GM23338 (cell line): ENCODE data around the gene BEX1. TPM values are rescaled to one million over a fixed set of nuclear protein-coding genes. Genes with fewer than 3 reads are reported as not detected.

Experiments
- ATAC-seq: fragments of 200-7000 bp; cut with Tn5 transposase; 3 replicates; pipeline ENCODE4 v1.9.1; 2020
- DNase-seq: peaks from one replicate; pipeline ENCODE4 v3.0.0-alpha.2; 2015; ENCODE audit warnings: low spot score
- H2AFZ ChIP-seq: fragments of 200-600 bp; sonication (generic); 2 replicates; pipeline ENCODE4 v1.8.0; 2016; ENCODE audit warnings: antibody characterized with exemption, mild to moderate bottlenecking, moderate library complexity
- H3F3A ChIP-seq: fragments of 200-600 bp; sonication (generic); replicated peaks from 2 replicates; pipeline ENCODE4 v1.8.0; 2017; ENCODE audit warnings: antibody characterized with exemption, mixed run types, low read depth
- H3K27ac ChIP-seq: fragments of 200-600 bp; sonication (generic); 2 replicates; pipeline ENCODE4 v1.6.1; 2016; ENCODE audit warnings: low read depth
- H3K27me3 ChIP-seq: fragments of 200-600 bp; sonication (generic); 2 replicates; pipeline ENCODE4 v1.8.0; 2016; ENCODE audit warnings: mild to moderate bottlenecking, mixed run types, moderate library complexity; ENCODE audit not compliant: insufficient read depth
- H3K36me3 ChIP-seq: fragments of 200-600 bp; sonication (generic); 2 replicates; pipeline ENCODE4 v1.8.0; 2016; ENCODE audit warnings: mild to moderate bottlenecking; ENCODE audit not compliant: insufficient read depth
- H3K4me1 ChIP-seq: fragments of 200-600 bp; sonication (generic); 2 replicates; pipeline ENCODE4 v1.8.0; 2016; ENCODE audit warnings: mild to moderate bottlenecking, moderate library complexity; ENCODE audit not compliant: insufficient read depth
- H3K4me2 ChIP-seq: fragments of 200-600 bp; sonication (generic); 2 replicates; pipeline ENCODE4 v1.7.1; 2017; ENCODE audit warnings: mixed run types
- H3K4me3 ChIP-seq: fragments of 200-600 bp; sonication (generic); 2 replicates; pipeline ENCODE4 v1.6.1; 2016; ENCODE audit warnings: mixed run types
- H3K79me2 ChIP-seq: fragments of 200-600 bp; sonication (generic); replicated peaks from 2 replicates; pipeline ENCODE4 v1.8.0; 2017; ENCODE audit warnings: mild to moderate bottlenecking; ENCODE audit not compliant: insufficient read depth
- H3K9me2 ChIP-seq: fragments of 200-600 bp; sonication (generic); 2 replicates; pipeline ENCODE4 v1.8.0; 2017; ENCODE audit not compliant: insufficient read depth
- H4K20me1 ChIP-seq: fragments of 200-600 bp; sonication (generic); replicated peaks from 2 replicates; pipeline ENCODE4 v1.8.0; 2017; ENCODE audit warnings: mild to moderate bottlenecking; ENCODE audit not compliant: insufficient read depth
- H3K27ac Mint-ChIP-seq: 2 replicates; pipeline ENCODE4 v1.8.0; 2020; ENCODE audit warnings: inconsistent platforms, mild to moderate bottlenecking, moderate library complexity, mixed read lengths
- H3K27me3 Mint-ChIP-seq: 3 replicates; pipeline ENCODE4 v1.8.0; 2022; ENCODE audit warnings: low read depth, mild to moderate bottlenecking, moderate library complexity, mixed read lengths, inconsistent platforms; ENCODE audit not compliant: insufficient read depth, poor library complexity
- H3K36me3 Mint-ChIP-seq: 3 replicates; pipeline ENCODE4 v1.8.0; 2021; ENCODE audit warnings: low read depth, mild to moderate bottlenecking, inconsistent platforms, moderate library complexity, mixed read lengths
- H3K4me1 Mint-ChIP-seq: 3 replicates; pipeline ENCODE4 v1.8.0; 2020; ENCODE audit warnings: mild to moderate bottlenecking, inconsistent platforms, mixed read lengths
- H3K4me3 Mint-ChIP-seq: 3 replicates; pipeline ENCODE4 v1.8.0; 2021; ENCODE audit warnings: moderate library complexity, mild to moderate bottlenecking, inconsistent platforms, mixed read lengths
- H3K9me3 Mint-ChIP-seq: 3 replicates; pipeline ENCODE4 v1.8.0; 2020; ENCODE audit warnings: moderate library complexity, mild to moderate bottlenecking, inconsistent platforms, mixed read lengths
- EZH2 ChIP-seq: fragments of 200-600 bp; sonication (generic); IDR thresholded peaks from one replicate; pipeline ENCODE4 v1.8.0; 2017; ENCODE audit warnings: antibody characterized with exemption, mild to moderate bottlenecking, low read depth; ENCODE audit not compliant: unreplicated experiment
- EZH2phosphoT487 ChIP-seq: fragments of 200-600 bp; sonication (generic); IDR thresholded peaks from one replicate; pipeline ENCODE4 v1.8.1; 2018; ENCODE audit warnings: antibody characterized with exemption; ENCODE audit not compliant: unreplicated experiment
- JUNB ChIP-seq: IDR thresholded peaks from one replicate; pipeline ENCODE4 v1.6.1; 2016; ENCODE audit warnings: antibody characterized with exemption; ENCODE audit not compliant: unreplicated experiment
- NANOG ChIP-seq: IDR thresholded peaks from 2 replicates; pipeline ENCODE4 v1.6.1; 2016; ENCODE audit warnings: antibody characterized with exemption, borderline replicate concordance
- POLR2AphosphoS5 ChIP-seq: IDR thresholded peaks from 2 replicates; pipeline ENCODE4 v1.6.1; 2016; ENCODE audit warnings: antibody characterized with exemption, low read depth
- STAT1 ChIP-seq: IDR thresholded peaks from one replicate; pipeline ENCODE4 v1.6.1; 2016; ENCODE audit warnings: antibody characterized with exemption; ENCODE audit not compliant: unreplicated experiment
- ZNF114 ChIP-seq: fragments of 250-450 bp; sonication (Bioruptor Pico); IDR thresholded peaks from 2 replicates; pipeline ENCODE4 v1.5.0; 2020; ENCODE audit warnings: mild to moderate bottlenecking, moderate library complexity
- polyA plus RNA-seq: library from polyadenylated mRNA; unstranded; fragments of >200 nt; fragmentation: Nextera tagmentation; extraction: Ambion mirVana; gene quantifications from 2 replicates; pipeline ENCODE4 v1.2.1, GENCODE V29; 2016
- total RNA-seq: library from RNA; depleted of rRNA; stranded (reverse); fragments of >200 nt; shearing (Covaris generic); gene quantifications from 2 replicates; pipeline ENCODE4 v1.2.3, GENCODE V29; 2014
- TF ChIP-seq, protein P1 (sequence below): fragments of 250-450 bp; sonication (Bioruptor Pico); IDR thresholded peaks from 2 replicates; pipeline ENCODE4 v1.5.0; 2020; ENCODE audit warnings: mild to moderate bottlenecking, moderate library complexity

The BEX1 gene
- total and polyA plus RNA-seq, 2 experiments from 2014 or later = 52.9 to 142 TPM

DNA sequence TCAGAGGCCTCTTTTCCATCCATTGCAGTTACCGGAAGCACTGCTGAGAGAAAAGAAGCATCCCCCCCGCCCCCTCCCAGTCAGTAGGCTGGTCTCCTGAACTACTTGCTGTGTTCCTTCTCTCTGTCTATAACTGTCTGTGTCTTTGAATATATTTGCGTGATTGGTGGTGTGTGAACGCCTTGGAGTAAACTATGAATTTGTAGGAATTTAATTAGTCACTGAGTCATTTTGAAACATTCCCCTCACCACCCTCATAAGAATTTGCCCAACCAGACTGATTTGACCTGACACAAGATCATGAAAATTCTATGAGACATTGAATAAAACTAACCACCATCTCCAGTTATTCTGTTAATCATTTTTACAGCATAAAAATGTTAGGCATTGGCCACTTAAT is 35.7 kb upstream of the BEX1 start (continued):
- TF ChIP-seq, protein P1, sequence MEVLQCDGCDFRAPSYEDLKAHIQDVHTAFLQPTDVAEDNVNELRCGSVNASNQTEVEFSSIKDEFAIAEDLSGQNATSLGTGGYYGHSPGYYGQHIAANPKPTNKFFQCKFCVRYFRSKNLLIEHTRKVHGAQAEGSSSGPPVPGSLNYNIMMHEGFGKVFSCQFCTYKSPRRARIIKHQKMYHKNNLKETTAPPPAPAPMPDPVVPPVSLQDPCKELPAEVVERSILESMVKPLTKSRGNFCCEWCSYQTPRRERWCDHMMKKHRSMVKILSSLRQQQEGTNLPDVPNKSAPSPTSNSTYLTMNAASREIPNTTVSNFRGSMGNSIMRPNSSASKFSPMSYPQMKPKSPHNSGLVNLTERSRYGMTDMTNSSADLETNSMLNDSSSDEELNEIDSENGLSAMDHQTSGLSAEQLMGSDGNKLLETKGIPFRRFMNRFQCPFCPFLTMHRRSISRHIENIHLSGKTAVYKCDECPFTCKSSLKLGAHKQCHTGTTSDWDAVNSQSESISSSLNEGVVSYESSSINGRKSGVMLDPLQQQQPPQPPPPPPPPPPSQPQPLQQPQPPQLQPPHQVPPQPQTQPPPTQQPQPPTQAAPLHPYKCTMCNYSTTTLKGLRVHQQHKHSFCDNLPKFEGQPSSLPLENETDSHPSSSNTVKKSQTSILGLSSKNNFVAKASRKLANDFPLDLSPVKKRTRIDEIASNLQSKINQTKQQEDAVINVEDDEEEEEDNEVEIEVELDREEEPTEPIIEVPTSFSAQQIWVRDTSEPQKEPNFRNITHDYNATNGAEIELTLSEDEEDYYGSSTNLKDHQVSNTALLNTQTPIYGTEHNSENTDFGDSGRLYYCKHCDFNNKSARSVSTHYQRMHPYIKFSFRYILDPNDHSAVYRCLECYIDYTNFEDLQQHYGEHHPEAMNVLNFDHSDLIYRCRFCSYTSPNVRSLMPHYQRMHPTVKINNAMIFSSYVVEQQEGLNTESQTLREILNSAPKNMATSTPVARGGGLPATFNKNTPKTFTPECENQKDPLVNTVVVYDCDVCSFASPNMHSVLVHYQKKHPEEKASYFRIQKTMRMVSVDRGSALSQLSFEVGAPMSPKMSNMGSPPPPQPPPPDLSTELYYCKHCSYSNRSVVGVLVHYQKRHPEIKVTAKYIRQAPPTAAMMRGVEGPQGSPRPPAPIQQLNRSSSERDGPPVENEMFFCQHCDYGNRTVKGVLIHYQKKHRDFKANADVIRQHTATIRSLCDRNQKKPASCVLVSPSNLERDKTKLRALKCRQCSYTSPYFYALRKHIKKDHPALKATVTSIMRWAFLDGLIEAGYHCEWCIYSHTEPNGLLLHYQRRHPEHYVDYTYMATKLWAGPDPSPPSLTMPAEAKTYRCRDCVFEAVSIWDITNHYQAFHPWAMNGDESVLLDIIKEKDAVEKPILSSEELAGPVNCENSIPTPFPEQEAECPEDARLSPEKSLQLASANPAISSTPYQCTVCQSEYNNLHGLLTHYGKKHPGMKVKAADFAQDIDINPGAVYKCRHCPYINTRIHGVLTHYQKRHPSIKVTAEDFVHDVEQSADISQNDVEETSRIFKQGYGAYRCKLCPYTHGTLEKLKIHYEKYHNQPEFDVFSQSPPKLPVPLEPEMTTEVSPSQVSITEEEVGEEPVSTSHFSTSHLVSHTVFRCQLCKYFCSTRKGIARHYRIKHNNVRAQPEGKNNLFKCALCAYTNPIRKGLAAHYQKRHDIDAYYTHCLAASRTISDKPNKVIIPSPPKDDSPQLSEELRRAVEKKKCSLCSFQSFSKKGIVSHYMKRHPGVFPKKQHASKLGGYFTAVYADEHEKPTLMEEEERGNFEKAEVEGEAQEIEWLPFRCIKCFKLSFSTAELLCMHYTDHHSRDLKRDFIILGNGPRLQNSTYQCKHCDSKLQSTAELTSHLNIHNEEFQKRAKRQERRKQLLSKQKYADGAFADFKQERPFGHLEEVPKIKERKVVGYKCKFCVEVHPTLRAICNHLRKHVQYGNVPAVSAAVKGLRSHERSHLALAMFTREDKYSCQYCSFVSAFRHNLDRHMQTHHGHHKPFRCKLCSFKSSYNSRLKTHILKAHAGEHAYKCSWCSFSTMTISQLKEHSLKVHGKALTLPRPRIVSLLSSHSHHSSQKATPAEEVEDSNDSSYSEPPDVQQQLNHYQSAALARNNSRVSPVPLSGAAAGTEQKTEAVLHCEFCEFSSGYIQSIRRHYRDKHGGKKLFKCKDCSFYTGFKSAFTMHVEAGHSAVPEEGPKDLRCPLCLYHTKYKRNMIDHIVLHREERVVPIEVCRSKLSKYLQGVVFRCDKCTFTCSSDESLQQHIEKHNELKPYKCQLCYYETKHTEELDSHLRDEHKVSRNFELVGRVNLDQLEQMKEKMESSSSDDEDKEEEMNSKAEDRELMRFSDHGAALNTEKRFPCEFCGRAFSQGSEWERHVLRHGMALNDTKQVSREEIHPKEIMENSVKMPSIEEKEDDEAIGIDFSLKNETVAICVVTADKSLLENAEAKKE = no peak
- TF ChIP-seq JUNB (no peak), STAT1 (no peak)

DNA sequence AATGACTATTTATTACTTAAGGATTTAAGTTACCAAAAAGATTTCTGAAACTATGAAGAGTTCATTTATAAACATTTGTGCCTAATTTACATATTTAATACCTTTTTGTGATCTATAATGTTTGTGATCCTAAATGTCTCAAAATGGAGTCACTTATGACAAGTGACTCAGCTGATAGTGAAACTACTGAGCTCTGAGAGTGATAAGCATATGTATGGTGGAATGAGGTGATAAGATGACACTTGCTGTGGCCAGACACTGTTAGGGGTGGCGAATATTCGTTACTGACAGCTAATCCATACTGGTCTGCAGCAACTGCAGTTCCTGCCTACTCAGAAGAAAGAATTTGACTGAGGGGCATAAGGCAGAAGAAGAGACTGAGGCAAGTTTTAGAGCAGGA is 34.5 kb upstream of the BEX1 start:
- Histone ChIP-seq H3K36me3 (no peaks in the 10 kb centered on the region), H3K27ac (no peak overlapping the region), H3F3A (no peaks in the 10 kb centered on the region), H3K4me1 (no peaks in the 10 kb centered on the region), H4K20me1 (no peaks in the 10 kb centered on the region), H3K79me2 (no peaks in the 10 kb centered on the region), H3K9me2 (no peaks in the 10 kb centered on the region), H3K4me2 (no peak overlapping the region), H3K4me3 (no peak overlapping the region), H3K27me3 (no peaks in the 10 kb centered on the region), H2AFZ (no peak overlapping the region)
- DNase-seq = no peak
- Mint-ChIP-seq H3K36me3 (peaks cover 2% of the 10 kb centered on the region; the same call in 1 of the 3 replicates), H3K27me3 (no peaks in the 10 kb centered on the region), H3K9me3 (no peaks in the 10 kb centered on the region; the same call in 2 of the 3 replicates), H3K4me1 (peaks cover 21% of the 10 kb centered on the region), H3K27ac (no peak overlapping the region), H3K4me3 (no peak overlapping the region)
- ATAC-seq = no peak
- no peak for TF ChIP-seq POLR2AphosphoS5
- TF ChIP-seq, protein P1 = no peak
- TF ChIP-seq EZH2 = no peak
- TF ChIP-seq EZH2phosphoT487 = no peak
- TF ChIP-seq ZNF114 (CRISPR knock-in tag) = no peak
- no peak for TF ChIP-seq NANOG
